ENCODE results near the gene PRKAR1B. TPM values are rescaled to one million over a fixed set of nuclear protein-coding genes. Genes with fewer than 3 reads are reported as not detected.

Gene PRKAR1B
- polyA plus RNA-seq, 3 donors, result 38.9 to 42.7 (median 39.9) TPM

DNA sequence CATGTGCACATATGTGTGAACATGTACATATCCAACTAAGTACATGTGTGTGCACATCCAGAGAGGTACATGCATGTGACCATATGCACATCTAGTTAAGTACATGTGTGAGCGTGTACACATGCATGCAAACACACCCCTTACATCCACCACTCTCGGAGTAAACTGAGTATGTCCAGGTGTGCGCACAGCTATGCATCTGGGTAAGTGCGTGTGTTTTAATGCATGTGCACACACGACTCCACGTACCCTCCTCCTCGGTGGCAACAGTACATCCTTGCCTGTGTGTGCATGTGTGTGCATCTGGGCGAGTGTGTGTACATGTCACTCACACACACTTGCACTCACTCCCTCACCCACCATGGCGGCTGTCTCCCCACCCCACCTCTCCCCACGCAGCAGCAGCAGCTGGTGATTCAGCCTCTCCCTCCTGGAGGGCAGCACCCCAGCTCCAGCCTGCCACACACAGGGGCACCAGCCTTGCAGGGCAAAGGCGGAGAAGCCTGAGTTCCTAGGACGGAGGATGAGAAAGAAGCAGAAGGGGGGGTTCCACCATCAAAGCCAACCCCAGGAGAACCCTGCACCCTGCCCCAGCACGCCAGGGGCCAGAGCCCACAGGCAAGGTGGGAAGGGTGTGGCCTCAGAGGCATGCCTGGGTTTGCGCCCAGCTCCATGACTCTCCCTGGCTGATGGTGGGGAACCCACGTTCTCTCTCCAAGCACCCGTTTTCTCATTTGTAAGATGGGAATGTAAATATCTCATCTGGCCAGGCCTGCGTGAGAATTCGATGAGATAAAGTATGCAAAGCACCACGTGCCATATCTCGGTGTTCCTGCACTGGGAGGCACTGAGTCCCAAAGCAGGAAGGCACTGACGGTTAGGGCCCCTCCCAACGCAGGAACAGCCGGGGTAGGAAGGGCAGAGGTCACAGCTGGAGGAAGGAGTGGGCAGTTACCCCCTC is 28.3 kb downstream of the PRKAR1B start:
- no peak for DNase-seq

DNA sequence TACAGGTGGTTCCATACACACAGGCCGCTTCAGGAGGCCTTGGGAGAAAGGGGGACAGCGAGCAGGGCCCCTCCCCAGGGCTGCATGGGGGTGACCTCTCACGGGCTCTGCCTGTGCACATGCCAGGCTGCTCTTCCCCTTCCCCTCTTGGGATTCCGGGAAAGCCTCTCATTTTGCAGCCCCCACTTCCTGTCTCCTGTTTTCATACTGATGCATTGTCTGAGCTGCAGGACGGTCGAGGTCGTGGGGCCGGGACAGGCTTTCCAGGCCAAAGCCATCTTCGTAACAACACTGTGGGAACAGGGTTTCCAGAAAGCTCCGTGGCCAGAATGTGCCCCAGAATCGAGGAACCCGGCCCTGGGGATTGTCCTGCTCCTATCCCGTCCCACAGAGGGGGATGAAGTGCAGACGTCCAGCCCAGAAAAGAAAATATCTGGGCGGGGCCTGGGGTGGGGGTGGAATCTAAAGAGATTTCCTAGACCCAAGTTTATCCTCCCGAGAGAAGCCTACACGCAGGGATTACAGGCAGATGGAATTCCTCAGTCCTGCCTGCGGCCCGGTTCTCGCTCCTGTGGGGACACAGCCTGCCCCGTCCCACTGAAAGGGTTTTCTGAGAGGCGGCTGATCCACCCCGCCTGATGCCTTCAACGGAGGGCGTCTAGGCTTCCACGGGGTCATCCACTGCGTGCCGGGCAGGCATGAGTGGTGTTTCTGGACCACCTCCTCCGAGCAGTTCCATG is 30.1 kb downstream of the PRKAR1B start:
- DNase-seq, result no peak

DNA sequence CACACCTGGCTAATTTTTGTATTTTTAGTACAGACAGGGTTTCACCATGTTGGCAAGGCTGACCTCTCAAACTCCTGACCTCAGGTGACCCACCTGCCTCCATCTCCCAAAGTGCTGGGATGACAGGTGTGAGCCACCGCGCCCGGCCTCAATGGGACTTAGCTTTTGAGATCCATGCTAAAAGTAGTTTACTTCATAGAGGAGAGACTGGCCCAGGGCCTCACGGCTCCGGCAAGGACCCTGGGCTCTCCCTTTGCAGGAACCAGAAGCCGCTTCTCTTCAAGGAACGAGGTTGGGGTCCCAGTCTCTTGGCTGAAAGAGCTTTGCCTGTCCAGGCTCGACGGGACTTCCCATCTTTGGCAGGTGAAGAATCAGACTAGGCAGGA is 30.7 kb downstream of the PRKAR1B start:
- no peak for DNase-seq

DNA sequence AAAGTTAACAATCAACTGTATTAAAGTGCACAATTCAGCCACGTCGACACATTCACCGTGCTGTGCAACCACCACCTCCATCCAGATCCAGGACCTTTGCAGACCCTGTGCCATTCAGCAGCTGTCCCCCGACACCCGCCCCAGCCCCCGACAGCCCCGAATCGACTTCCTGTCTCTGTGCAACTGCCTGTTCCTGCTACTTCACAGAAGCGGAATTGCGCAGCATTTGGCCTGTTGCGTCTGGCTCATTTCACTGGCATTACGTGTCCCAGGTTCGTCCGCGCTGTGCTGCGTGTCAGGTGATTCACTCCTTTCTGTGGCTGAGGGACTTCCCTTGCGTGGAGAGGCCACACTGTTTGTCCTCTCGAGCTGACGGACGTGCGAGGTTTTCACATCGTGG is 33.8 kb downstream of the PRKAR1B start:
- no peak for DNase-seq

DNA sequence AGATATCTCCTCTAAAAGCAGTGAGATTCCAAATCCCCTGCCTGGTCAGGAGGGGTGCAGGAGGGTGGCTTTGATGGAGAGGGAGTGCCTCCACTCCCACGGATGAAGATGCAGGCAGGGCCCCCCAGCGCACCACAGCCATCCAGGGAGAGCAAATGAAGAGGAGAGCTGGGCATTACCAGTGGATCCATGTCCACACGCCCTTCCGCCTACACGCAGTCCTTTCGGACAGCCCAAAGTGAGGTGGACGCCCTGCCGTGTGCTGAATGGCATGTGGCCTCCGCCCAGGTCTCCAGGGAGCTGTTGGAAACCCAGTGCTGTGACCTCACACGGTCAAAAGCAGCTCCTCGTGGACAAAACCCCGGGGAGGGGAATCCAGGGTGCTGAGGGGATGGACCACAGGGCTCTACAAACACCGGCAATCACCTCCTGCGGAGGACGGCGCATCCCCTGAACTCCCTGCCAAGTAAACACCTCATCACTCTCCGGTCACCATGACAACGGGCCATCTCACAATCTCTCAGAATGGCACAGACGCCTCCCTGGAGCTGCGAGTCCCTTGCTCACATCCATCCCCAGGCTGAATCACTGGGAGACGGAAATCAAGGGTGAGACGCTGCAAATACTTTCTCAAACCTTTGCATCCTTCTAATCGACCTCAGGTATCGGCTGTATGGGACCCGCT is 35.6 kb downstream of the PRKAR1B start:
- DNase-seq, result no peak

DNA sequence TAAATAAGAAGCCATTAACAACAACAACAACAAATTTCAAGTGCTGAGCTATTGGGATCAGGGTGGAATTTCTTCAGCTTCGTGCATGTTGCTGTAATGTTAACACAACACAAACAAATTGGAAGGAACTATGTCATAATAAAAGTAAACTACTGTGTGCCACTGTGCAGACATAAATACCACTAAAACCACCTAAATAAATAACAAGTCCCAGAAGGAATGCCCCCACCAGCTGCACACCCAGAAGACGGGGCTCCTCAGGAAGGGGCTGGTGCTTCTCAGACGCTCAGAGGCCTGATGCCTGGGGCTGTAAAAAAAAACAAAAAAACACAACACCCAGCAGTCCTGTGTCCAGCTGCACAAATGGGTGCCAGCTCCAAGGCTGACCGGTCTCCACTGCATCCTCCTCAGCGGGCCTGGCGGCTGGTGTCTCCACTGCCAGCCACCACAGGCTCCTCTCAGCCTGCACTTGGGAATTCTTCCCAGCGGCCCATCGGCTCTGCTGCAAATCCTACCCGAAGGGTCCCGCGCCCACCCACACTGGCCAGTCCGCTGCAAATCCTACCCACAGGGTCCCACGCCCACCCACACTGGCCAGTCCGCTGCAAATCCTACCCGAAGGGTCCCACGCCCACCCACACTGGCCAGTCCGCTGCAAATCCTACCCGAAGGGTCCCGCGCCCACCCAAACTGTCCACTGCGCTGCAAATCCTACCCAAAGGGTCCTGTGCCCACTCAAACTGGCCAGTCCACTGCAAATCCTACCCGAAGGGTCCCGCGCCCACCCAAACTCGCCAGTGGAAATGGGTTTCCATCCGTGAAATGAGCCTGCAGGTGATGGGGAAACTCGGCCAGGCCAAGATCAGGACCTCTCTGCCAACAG is 36.4 kb downstream of the PRKAR1B start:
- DNase-seq, result no peak

DNA sequence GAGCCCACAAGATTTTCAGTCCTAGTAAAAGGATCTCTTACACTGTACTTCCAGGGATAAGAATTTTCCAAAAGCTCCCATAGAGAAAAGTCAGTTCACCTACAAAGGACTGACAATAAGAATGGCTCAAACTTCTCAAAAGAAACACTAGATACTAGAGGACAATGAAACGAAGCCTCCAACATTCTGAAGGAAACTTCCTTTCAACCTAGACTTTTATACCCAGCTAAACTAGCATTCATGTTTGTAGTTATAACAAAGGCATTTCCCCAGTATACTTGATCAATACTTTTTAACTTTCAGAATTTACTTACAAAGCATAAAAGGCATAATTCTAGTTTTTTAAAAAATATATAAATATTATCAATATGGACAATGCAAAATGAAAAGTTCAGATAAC is 41.5 kb downstream of the PRKAR1B start:
- no peak for DNase-seq

DNA sequence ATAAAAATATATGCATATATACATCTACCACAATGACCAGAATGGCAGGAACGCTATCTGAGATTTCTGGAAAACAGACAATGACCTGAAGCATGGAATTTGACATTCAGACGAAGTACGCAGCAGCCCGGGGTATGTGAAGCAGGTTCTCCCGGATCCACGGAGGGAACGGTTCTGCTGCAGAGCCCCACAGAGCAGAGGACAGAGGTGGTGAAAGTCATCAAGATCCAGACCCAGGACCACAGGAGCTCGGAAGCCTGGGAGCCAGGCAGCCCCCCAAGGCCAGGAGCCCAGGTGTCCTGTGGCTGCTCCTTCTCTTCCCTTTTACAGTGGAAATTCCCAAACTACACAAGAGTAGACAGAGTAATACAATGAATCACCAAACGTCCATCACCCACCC is 42.7 kb downstream of the PRKAR1B start:
- DNase-seq, result no peak

DNA sequence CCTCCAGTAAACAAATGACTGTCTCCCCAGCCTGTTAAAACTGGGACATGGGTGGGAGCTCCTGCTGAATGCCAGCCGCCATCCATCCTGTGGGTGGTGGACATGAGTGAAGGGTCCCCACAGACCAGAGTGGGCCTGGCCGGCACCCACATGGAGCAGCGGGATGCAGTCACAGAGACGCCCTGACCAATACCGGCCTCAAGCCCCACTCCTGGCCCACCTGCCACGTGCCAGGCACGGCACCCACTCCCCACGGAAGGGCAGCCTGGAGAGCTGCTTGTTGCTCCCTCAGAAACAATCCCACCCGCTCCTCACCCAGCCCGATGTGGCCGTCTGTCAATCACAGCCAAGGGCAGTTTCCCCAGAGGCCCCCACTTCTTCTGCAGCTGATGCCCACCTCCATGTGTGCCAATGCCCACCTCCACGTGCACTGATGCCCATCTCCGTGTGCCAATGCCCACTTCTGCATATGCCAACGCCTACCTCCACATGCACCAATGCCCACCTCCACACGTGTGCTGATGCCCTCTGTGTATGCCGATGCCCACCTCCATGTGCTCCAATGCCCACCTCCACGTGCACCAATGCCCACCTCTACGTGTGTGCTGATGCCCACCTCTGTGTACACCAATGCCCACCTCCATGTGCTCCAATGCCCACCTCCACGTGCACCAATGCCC is 43.4 kb downstream of the PRKAR1B start:
- DNase-seq, result no peak

DNA sequence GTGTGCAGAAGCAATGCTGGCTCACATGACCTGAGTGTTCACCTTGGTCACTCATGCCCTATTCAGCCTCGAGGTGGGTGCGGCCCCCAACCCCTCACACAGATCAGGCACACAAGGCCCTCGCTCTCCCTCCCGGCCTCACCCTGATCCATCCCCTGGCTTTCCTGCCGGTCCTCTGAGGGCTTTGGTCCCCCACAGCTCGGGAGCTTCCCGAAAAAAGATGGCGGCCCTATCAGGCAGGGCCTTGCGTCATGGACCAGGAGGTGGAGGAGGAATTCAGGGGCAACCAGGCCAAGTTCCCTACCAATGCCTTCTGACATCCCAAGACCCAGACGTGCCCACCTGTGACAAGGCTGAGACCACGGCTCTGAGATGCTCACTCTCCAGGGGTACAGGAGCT is 44.3 kb downstream of the PRKAR1B start:
- no peak for DNase-seq

DNA sequence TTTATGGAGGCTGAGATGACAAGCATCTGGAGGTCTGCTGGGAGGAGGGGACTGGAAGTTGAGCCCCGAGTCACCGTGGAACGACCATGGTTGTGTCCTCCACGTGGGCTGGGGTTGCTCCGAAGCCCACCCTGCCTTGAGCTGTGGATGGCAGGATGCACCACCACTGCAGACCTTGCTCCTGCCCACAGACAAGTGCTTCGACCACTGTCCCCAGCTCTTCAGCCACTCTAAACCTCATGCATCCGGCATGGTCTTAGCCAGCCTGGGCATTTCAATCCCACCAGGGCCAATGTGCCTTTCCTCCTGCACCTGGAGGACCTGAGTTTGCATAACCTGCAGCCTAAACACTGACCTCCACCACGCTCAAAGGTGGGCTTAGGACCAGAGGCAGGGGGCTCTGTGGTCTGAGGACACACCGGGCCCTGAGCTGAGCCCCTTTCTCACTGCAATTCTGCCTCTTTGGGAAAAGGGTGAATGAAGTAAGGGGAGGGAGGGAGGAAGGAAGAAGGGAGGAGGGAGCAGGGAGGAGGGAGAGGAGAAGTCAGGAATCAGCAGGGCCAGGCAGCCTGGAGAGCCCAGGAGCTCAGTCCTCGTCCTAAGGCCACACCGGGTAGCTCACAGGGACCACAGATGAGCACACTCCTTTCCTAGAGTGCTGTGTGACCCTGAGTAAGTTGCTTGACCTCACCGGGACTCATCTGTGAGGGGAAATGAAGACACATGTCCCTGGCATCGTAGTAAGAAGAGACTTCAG is 45.4 kb downstream of the PRKAR1B start:
- no peak for DNase-seq

DNA sequence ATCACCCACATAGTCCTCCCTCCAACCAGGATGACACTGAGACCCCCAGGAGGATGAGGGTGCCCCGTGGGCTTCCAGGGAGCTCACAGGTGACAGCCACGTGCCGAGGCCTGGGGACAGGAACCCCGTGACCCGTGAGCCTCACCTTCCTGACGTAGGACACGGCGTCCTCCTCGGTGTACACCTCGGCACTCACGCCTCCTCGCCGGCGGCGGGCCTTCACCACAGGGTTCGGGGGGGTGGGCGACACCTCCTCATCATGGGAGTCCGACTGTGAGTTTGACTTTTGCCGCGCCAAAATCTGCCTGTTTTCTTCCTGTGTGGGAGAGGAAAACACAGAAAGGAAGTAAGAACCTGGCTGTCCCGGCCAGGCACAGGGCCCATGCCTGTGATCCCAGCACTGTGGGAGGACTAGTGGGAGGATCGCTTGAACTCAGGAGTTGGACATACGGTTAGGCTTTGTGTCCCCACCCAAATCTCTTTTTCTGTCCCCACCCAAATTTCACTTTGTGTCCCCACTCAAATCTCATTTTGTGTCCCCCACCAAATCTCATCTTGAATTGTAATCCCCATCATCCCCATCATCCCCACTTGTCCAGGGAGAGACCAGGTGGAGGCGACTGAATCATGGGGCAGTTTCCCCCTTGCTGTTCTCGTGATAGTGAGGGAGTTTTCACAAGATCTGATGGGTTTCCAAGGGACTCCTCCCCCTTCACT is 46.5 kb downstream of the PRKAR1B start:
- DNase-seq, result no peak

DNA sequence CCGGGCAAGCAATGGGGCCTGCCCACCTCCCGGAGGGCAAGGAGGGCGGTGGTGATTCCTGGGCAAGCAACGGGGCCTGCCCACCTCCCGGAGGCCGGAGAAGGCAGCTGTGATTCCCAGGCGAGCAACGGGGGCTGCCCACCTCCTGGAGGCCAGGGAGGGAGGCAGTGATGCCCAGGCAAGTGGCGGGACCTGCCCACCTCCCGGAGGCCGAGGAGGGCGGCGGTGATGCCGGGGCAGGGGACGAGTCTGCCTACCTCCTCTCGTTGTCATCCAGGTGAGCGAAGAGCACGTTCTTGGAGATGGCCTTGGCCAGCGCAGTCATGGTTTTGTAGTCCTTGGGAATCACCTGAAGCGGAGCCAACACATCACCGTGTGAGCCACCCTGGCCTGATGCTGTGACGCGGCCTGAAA is 50.1 kb downstream of the PRKAR1B start:
- no peak for DNase-seq

DNA sequence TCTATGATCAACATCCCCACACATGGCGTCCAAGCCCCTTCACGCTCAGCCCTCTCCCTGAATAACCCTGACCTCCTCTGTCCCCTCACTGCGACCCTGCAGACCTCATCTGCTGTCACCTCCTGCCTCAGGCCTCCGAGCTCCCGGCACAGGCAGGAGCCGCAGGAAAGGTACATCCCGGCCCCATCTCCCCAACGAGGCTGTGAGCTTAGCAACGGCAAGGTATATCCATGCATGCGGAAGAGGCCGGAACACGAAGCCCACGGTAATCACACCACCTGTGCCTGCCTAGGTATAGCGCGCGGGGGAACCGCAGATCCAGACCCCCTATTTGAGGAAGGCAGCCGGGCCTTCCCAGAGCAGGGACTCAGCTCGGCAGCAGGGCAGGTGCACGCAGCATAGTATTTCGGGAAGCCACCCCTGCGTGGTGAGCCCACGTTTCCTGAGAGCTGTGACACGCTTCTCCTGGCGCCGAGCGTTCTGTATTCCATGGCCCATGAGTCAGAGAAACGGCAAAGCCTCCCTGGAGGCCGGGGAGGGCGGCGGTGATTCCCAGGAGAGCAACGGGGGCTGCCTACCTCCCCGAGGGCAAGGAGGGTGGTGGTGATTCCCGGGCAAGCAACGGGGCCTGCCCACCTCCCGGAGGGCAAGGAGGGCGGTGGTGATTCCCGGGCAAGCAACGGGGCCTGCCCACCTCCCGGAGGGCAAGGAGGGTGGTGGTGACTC is 50.7 kb downstream of the PRKAR1B start:
- DNase-seq, result no peak

DNA sequence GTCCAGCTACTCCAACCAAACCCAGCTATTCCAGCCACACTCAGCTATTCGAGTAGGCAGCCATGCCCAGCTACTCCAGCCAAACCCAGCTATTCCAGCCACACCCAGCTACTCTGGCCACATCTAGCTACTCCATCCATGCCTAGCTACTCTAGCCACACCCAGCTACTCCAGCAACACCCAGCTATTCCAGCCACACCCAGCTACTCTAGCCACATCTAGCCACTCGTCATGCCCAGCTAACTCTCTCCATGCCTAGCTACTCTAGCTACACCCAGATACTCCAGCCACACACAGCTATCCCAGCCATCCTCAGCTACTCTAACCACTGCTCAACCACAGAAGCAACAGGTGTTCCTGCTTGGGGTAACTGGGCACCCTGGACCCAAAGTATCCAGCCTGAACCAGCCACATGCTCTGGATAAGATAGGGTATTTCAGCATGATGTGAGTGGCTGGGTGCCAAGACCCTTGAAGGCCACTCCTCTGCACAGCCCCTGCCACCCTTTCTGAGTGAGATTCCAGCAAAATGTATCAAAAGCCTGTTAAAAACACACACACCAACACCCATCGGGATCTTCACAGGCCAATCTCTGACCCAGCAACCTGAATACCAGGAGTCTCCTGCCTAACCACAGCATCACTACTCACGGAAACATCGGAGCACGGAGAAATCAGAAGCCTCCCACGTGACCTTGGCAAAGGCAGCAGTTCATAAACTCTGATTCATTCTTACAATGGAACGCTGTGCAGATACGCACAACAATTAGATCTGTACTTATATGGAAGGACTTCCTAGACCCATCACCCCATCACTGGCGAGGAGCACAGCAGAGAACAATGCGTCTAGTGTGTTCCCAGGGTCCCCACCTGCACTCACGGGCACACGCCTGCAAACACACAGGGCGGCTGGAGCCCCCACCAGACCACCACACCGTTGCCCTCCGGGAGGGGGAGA is 52.3 kb downstream of the PRKAR1B start:
- DNase-seq, result no peak

DNA sequence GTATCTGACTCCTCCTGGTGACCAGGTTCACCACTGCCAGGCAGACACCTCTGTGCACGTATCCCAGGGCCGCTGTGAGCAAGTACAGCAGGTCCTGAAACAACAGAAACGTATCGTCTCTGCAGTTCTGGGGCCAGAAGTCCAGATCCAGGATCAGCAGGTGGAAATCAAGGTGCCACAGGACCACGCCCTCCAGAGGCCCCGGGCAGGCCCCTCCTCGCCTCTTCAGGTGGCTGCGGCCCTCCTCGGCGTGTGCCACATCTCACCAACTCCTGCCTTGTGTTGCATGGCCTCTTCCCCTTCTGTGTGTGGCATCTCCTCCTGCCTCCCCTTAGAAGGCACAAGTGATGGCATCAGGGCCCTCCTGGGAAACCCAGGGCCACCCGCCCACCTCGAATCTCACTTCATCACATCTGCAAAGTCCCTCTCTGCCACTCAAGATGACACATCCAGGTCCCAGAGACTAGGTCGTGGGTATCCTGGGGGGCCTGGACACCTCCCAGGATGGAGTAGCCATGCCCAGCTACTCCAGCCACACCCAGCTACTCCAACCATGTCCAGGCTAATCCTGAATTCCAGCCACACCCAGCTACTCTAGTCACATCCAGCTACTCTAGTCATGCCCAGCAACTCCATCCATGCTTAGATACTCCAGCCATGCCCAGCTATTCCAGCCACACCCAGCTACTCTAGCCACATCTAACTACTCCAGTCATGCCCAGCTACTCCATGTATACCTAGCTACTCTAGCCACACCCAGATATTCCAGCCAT is 53.2 kb downstream of the PRKAR1B start:
- DNase-seq, result no peak

DNA sequence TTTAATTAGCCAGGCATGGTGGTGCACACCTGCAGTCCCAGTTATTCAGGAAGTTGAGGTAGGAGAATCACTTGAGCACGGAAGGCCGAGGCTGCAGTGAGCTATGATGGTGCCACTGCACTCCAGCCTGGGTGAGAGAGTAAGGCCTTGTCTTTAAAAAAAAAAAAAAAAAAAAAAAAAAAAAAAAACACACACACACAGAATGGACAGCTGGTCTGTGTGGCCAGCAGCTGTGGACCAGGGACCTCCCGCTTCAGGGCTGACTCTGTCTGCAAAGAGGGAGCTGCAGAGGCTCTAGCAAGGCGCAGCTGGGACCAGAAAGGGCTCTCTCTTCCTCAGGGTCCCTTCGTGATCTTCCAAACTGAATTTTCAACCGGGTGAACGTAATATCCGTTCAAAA is 54.2 kb downstream of the PRKAR1B start:
- DNase-seq, result no peak

Measured in renal pelvis (tissue), 4 donors.